Keratinocyte (primary cell): ENCODE measurements around the gene SPOP.

Experiments used
- EZH2 ChIP-seq: IDR thresholded peaks from one replicate; pipeline ENCODE4 v1.6.1; 2012; ENCODE audit warnings: inconsistent platforms, mild to moderate bottlenecking, low read length, moderate library complexity
- TF ChIP-seq, protein P1 (sequence below), 3 experiments: IDR thresholded peaks in 1 of 3; conservative IDR thresholded peaks in 1 of 3; optimal IDR thresholded peaks in 1 of 3; 2 replicates in 2 of 3; 3 replicates in 1 of 3; pipeline versions ENCODE3 to v1.5.1; 2011; ENCODE audit warnings: low read length in 3 of 3, mild to moderate bottlenecking in 3 of 3, moderate library complexity in 2 of 3, control low read depth in 1 of 3, inconsistent platforms in 1 of 3; ENCODE audit not compliant: insufficient read depth in 2 of 3; ENCODE audit errors: extremely low read depth in 1 of 3

DNA sequence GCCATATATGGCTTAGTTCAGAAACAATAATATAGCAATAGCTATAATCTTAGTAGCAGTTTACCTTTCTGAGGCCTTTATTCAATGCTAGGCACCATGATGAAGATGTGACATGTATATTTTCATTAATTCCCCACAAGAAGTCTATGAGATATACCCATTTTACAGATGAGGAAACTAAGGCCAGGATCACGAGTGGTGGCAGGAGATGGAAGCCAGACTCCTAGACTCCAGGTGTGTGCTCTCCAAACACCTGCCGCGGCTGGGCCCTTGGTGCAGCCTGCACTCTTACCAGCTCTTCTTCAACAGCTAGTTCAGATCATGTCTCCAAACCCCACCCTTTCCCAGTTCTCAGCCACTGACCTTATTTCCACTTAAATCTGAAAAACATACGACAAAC is 87.0 kb downstream of the SPOP start:
- TF ChIP-seq, protein P1, sequence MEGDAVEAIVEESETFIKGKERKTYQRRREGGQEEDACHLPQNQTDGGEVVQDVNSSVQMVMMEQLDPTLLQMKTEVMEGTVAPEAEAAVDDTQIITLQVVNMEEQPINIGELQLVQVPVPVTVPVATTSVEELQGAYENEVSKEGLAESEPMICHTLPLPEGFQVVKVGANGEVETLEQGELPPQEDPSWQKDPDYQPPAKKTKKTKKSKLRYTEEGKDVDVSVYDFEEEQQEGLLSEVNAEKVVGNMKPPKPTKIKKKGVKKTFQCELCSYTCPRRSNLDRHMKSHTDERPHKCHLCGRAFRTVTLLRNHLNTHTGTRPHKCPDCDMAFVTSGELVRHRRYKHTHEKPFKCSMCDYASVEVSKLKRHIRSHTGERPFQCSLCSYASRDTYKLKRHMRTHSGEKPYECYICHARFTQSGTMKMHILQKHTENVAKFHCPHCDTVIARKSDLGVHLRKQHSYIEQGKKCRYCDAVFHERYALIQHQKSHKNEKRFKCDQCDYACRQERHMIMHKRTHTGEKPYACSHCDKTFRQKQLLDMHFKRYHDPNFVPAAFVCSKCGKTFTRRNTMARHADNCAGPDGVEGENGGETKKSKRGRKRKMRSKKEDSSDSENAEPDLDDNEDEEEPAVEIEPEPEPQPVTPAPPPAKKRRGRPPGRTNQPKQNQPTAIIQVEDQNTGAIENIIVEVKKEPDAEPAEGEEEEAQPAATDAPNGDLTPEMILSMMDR (optimal IDR thresholded peaks at IDR 0.05 in 1 of 3, IDR thresholded peaks at IDR 0.05 in 1 of 3, conservative IDR thresholded peaks at IDR 0.05 in 1 of 3; ENCODE audit: extremely low read depth in 1 of 3, insufficient read depth in 2 of 3, low read length in 3 of 3) = no peak
- no peak for TF ChIP-seq EZH2
